Measurements from ENCODE around the gene PLEKHA8. TPM values are rescaled to one million over a fixed set of nuclear protein-coding genes. Genes with fewer than 3 reads are reported as not detected.

PLEKHA8 gene
- total RNA-seq, 1 donor from 2014 or later: 13.1 TPM

DNA sequence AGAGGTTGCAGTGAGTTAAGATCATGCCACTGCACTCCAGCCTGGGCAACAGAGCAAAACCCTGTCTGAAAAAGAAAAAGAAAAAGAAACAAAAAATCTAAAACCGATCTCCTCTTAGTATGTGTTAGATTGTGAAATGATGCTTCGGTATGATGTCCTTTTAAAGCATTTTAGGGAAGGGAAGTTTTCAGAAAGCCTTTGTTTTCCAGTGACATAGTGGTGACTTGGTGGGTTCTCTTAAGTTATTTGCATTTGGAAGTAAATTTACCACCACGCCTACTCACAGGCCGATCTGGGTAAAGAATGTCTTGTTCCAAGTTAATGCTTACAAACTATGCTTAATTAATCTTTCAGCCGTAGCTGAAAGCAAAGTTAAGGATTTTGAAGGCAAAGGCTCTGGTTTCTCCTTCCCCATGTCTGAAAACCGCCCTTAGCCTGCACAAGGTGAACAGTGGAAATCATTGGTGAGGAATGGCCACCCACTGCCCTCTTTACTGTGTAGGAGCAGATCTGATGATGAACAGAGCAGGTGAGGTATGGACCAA, 117.3 kb downstream of the PLEKHA8 start:
- no peak for DNase-seq (ENCODE audit: low spot score)

DNA sequence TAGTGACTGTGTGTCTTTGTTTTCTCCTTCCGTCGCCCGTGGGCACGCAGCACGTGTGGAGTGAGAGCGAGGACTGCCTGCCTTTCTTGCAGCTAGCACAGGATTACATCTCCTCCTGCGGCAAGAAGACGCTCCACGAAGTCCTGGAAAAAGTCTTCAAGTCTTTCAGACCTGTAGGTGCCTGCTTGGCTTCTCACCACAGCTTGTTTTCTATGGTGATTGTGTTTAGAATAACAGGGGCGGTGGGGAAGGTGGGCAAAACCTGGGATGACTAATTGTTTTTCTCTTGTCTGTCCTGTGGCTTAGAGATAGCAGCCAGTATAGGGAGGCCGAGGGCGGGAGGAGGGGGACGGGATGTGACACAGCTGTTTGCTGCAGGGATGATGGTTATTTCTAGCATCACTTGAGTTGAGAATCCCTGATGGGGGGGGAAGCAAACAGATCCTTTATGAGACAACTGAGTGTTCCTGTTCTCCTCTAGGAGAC, 118.0 kb downstream of the PLEKHA8 start:
- no peak for DNase-seq (ENCODE audit: low spot score)

DNA sequence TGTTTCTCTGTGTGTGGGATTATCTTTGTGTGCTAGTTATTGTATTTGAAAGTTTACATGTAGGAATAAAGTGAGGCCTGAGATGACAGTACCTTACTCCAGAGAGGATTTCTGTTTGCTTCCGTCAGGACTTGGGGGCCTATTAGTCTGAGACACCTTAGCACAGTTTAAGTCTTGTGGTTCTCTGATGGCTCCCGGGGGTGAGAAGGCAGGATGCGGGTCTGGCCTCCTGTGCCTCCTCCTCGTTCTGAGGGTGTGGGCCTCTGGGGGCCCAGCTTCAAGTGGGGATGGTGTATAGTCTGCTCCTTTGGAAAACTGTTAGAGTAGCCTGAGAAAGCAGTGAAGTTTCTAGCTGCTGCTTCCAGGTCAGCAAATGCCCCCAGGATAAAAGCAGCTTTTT, 119.0 kb downstream of the PLEKHA8 start:
- no peak for DNase-seq (ENCODE audit: low spot score)

DNA sequence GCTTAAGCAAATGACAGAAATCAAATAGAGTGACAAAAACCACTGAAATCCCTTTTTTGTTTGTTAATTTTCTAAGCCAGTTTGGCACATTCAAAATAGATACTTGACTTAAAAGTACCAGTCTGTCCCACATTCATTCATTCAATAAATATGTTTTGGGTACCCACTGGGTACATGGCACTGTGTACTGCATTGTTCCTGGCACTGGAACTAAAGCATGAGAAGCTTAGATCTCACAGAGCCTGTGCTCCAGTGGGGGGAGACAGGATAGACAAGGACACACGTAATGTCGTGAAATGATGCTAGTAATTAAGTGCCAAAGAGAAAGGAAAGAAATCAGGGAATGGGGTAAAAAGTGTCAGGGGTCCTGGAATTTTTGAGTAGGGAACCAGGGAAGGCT, 119.6 kb downstream of the PLEKHA8 start:
- no peak for DNase-seq (ENCODE audit: low spot score)

DNA sequence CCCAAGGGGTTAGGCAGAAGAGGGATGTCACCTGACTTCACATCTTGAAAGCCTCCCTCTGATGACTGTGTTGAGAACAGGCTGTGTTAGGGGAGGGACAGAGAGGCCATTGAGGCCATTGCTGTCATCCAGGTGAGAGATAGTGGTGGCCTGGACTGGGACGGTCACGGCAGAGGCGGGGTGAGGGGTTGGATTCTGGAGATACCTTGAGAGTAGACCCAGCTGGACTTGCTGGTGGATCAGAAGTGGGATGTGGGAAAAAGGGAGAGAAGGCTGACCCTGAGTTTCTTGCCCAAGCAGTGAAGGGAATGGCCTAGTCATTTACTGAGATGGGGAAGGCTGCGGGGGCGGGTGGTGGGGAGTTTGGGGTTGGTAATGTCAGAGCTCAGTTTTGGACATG, 120.2 kb downstream of the PLEKHA8 start:
- no peak for DNase-seq (ENCODE audit: low spot score)

DNA sequence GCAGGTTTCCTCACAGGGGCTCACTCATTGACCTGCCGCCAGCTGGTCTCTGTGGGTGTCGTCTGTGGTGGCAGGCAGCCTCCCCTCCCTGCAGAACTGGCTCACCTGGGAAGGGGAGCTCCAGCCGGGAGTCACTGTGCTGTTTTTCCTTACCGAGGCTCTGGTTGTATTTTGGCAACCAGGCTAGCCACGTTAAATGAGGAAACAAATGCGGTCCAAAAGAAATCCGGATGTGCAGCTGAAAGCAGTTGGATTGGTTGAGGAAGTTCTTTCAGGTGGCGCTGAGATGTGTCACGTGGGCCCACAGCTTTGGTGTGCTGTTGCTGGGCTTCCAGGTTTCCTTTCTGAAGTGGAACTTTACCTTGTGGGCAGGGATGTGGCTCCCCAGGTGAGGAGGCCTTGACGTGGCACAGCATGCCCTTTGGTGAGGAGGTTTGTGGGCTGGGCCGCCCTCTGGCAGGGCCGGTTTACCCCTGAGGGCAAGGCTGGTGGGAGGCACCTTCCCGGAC, 120.8 kb downstream of the PLEKHA8 start:
- no peak for DNase-seq (ENCODE audit: low spot score)

DNA sequence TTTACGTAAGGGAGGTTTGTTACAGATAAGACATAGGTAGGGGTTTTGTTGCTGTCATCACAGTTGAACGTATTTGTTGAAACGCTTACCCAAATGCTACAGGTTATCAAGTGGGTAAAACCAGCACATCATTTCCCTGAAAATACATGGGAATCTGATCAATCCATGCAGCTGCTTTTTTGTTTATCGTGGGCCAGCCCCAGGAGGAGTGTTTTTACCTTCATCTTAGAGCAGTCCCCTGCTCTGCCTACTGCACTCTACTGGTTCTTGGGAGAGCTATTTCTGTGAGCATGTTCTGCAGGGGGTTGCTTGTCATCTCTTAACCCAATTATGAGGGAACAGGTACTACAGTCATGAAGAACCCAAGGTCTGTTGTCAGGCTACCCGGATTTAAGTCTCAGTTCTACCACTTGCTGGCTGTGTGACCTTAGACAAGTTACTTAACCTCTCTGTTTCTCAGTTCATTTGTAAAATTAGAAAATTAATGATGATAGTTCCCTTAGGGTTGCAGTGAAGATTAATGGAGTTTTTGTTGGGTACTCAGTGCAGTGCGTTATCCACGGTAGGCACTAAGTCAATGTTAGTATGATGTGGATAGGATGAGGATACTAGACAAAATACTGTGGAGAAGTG, 121.5 kb downstream of the PLEKHA8 start:
- DNase-seq (ENCODE audit: low spot score): no peak

DNA sequence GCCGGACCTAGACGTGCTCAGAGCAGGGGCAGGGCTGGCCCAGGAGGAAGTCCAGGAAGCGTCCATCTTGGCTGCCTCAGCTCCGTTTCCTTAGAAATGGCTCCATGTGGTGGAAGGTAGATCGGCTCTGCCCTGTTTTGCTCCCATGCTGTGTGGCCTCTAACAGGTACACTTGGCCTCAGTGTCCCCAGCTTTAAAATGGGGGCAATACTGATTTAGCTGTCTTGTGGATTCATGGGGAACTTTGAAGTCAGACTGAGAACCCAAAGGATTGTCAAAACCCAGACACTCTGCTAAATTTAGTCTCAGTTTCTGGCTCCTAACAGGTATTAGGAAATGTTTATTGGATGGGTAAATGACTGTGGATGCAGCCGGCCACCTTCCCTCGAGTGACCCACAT, 122.5 kb downstream of the PLEKHA8 start:
- no peak for DNase-seq (ENCODE audit: low spot score)

DNA sequence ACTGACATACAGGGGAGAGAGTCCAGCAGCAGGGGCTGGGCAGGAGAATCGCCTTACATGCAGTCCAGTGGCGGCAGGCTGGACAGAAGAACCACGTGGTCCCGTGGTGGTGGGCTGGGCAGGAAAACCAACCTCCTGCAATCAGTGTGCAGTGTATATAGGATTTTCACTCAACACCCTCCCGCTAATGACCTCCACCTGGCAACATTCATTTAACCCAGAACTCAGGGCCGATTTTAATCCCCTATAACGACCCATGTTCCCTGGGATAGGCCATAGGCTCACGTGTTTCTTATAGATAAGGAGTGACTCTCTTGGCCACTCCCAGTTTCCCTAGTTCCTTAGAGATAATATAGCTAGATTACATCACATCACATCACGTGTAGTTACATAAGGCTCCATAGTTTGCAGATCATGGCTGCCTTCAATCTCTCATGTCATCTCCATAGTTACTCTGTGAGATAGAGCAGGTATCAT, 125.9 kb downstream of the PLEKHA8 start:
- no peak for DNase-seq (ENCODE audit: low spot score)

DNA sequence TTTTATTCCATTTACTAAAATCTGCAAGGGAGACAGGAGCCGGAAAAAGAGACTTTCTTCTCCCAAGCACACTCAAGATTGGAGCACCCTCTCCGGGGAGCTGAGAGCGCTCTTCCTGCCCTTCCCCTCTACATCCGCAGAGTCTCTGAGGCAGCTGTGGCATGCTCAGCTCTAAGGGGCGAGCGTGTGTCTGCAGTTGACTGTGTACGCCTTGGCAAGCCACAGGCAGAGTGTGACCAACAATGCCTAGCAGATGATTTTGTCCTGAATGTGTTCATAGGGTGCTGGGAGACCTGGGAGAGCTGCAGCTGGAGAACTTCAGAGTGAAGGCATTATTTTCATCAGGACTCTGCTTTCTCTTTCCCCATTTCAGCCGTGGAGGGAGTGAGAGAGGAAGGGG, 127.3 kb downstream of the PLEKHA8 start:
- no peak for DNase-seq (ENCODE audit: low spot score)

DNA sequence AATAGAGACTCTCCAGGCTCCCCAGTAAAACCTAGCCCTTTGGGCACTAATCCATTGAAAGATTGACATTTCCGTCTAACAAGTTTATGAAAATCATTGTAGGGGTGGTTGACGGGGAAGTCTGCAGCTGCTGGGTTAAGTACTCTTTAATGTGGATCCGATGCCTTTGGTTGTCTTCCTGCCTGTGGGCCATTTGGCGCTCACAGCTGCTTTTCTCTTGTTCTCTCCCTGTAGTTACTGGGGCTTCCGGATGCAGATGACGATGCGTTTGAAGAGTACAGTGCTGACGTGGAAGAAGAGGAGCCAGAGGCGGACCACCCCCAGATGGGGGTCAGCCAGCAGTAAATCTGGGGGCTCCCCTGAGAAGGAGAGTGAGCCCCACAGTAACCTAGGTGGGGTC, 129.0 kb downstream of the PLEKHA8 start:
- DNase-seq (ENCODE audit: low spot score): no peak

DNA sequence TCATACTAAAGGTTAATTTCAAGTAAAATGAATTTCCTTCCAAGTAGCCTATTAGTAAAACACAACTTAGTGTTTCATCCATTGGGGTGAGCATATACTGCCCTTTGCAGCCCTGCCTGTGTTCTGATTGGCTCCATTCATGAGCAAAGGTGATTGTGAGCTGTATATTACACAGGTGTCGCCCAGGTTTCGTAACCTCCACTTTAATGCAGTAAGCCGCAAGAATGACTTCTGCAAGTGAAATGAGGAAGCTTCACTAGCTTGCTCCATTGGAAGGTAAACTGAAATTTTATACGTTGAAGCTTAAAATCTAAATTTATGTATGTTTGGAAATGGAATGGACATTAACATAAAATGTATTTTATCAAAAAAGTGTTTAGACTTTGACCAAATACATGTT, 131.0 kb downstream of the PLEKHA8 start:
- no peak for DNase-seq (ENCODE audit: low spot score)

DNA sequence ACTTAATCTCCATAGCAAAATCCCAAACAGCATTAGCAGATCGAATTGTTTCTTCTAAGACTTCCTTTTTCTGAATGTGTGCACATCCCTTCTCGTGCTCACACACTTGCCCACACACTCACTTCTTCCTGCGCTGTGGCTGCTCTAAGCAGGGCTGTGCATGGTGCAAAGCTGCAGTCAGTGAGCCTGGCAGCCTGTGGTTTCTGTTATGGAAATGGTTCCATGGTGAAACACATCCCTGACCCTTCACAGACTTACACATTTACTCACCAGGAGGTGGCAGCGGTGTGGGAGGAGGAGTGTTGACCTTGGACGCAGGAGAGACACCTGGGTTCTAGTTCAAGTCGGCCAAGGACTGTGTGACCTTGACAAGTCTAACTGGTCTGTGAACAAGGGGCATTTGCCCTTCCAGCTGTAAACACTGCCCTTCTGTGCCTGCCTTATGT, 131.5 kb downstream of the PLEKHA8 start:
- DNase-seq (ENCODE audit: low spot score): no peak

DNA sequence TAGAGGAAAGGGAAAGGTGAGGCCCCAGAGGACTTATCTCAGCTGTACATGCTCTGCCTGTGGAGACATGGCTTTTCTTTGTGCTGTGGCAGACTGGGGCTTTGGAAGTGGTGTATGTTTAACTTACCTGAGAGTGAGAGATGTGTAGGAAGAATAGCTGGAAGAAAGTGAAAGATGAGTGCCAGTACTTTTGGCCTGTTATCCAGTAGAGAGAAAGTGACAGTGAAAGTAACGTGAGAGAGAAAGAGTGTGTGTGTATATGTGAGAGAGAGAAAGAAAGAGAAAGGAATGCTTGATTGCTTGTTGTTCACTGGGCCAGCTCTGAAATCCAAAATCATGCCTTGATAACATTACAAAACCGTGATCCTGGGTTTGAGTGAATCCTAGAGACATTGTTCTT, 132.1 kb downstream of the PLEKHA8 start:
- no peak for DNase-seq (ENCODE audit: low spot score)

DNA sequence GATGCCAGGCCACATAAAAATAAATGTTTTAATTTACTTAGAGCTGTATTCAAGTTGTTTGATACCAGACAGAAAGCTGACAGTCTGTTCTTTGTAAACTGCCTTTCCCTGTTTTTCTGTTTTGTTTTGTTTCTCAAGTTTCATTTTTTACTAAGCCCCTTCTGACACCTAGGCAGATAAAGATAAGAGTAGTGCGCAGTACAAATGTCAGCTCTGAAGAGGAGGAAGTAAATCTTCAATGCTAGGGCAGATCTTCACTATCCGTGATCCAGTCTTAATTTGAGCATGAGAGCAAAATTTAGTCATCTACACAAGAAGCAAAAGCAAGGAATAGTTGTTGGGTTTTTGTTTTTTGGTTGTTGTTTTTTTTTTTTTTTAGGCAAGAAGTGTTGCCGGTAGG, 133.9 kb downstream of the PLEKHA8 start:
- no peak for DNase-seq (ENCODE audit: low spot score)

DNA sequence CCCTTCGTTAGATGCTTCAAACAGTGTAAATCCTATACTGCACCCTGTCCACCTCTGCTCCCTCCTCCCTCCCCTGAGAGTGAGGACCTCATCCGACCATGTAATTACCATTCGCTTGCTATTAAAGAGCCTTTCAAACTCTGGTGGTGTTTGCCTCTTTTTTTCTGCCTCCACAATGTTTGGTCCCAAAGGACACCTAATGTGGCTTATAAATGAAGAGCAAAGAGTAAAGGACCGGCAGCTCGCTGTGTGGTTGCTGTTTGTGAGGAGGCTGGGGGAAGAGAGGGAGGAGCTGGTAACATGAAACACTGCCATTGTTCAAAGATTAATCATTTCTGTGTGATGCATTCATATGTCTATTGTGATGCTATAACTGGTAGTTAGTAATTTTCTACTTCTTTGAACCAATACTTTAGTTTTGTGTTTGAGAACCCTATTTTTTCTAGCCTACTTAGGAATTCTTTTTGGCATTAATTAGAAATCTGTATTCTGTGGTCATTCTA, 134.5 kb downstream of the PLEKHA8 start:
- DNase-seq (ENCODE audit: low spot score): no peak

DNA sequence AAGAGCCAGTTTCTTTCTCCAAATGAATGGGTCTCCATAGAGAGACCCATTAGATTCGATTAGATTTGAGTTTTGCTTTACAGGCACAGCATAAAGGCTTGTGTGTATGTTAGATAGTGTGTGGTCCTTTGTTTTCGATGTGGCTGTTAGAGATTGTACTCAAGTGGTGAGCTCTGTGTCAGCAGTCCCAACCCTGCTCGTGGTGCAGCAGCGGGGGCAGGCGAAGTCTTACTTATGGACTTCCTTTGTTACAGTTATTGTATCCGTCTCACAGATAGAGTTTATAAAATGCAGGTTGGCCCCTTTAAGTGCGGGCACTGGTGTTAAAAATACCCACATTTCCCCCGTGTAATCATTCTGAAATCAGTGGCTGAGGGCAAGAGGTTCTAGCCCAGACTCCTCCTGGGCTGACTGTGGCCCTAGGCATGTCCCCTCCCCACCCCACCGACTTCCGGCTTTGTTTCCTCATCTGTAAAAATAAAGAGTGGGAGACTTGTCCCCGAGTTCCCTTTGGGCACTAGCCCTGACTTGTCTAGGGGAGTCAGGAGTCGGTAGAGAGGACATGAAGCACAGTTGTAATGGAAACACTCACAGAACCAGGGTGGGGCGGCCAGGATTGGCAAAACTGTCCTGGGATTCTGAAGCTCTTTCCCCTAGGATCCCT, 135.2 kb downstream of the PLEKHA8 start:
- DNase-seq (ENCODE audit: low spot score): peak; percentile 72

DNA sequence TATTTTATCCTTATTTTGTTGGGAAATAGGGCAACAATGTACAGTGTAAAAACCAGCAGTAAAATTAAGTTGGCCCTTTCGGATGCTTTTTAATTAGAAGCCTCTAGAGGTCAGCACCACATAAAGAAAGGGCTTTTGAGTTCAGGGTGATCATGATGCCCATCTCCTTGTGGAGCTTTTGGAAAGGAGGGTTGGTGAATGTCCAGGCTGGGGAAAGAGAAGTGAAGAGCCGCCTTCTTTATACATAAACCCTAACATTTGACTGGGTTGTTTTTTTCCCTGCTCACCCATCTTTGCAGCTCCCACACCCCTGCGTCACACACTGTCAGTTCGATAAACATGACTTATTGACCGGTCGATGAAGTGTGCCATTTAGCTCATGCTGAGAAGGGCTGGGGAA, 136.4 kb downstream of the PLEKHA8 start:
- DNase-seq (ENCODE audit: low spot score): no peak

DNA sequence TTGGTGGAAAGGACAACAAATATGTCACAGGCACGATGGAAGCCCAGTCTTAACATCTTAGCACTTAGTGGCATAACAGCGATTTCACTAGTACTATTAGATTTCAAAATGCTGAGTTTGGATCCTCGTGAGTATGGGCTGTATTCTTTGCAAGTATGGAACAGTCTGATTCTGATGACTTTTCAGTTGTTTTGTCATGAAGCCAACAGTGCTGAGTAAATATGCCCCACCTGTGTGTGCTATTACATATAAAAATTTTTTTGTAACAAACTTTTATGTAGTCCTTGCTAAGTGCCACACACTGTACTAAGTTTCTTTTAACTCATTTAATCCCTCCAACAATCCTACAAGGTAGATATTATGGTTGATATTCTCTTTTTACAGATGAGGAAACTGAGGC, 137.4 kb downstream of the PLEKHA8 start:
- DNase-seq (ENCODE audit: low spot score): no peak

DNA sequence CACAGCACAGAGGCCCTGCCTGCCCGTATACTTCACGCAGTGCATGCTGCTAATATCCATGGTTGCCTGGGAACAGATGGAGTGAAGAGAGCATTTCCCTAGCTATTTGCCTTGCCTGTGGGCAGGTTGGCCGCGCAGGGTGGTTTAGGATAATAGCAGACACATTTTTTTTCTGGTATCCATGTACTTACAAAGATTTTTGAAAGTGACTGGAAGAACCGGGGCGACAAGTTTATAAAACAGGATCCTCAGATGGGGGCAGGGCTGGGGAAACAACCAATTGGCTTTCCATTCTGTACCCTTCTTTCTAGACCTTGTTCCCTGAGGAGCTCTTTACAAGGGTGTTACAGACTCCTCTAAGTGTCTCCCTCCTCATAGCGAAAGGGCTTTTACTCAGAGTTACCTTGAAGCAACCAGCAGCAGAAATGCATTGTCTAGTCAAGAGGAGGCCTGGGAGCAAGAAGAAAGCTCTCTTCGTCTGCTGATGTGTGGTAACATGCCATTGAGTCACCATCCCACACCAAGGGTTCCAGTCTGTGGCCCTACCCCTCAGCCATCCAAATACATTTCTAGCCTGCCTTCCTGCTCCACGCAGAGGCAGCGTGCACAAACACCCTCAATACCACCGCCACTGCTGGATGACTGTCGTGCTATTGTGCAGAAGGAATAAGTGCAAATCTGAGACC, 138.1 kb downstream of the PLEKHA8 start:
- peak; percentile 75 for DNase-seq (ENCODE audit: low spot score)

DNA sequence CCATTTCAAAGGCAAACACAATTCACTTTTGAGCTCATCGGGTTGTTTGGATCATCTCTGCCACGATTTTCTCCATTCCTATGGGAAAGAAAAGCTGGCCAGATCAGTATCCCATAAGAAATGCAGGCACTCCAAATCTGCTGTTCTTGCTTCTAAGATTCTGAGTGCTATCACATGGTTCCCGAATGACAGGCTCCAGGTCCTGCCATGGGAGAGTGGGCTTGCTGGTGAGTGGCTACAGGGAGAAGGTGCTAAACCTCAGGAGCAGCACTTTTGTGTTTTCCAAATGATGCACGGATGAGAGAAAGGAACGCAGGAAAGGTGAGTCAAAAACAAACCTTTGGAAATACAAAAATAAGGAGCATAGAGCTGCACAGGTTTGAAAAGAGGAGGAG, 138.6 kb downstream of the PLEKHA8 start:
- no peak for DNase-seq (ENCODE audit: low spot score)

DNA sequence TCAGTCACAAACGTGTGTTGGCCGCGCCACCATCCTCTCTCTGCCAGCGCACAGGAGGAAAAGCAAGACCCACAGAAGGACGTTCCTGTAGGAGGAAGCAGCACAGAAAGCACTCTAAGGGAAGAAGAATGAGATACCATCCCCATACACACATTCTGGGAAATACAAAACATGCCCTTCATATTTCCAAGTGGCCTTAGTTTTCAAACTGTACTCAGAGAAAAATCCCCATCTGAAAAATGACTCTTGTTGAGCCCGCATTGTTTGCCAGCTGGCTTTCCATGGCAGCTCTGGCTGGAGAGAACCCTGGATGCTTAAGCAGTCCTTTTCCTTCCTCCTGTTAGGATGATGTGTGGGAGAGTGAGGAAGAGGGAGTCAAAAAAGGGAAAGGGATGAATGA, 139.7 kb downstream of the PLEKHA8 start:
- DNase-seq (ENCODE audit: low spot score): no peak
